T-helper 1 cell (primary cell): ENCODE results near the gene ZNF143.
A peak's percentile ranks its signal among the peaks of the same experiment; 100 is the strongest.
"Not testable (repeated sequence)": the region's sequence is repeated elsewhere in the genome, so short reads cannot be mapped to it uniquely, and the experiment has no call there.

Source experiments
- DNase-seq, 5 donors: peaks; one replicate each; pipeline ENCODE4 v3.0.0-alpha.2; 2012 to 2020

ZNF143 gene

DNA sequence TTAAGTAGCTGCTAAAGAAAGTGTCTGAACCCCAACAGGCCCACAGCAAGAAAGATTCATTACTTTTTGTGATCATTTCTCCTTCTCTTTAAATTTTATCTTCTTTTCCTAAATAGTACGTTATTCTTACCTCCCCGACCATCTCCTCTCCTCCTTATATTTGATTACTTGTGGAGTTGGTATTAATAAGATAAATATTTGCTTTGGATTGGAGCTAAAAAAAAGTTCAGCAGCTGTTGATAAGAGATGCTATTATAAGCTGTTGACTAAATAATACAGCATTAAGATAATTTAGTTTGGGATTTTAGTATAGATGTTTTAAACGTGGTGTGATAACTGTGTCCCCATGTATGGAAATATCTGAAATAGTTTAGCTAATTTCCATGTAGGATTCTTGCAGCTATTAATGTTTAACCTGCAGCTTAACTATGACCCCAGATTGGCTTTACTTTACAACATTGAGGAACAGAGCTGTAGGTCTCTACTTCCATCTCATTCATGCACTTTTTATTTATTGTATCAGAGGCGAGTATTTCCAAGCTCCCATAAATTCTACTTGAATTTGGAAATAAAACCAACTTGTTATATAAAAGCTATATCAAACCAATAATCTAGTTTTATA is 37.8 kb downstream of the ZNF143 start:
- no peak for DNase-seq

DNA sequence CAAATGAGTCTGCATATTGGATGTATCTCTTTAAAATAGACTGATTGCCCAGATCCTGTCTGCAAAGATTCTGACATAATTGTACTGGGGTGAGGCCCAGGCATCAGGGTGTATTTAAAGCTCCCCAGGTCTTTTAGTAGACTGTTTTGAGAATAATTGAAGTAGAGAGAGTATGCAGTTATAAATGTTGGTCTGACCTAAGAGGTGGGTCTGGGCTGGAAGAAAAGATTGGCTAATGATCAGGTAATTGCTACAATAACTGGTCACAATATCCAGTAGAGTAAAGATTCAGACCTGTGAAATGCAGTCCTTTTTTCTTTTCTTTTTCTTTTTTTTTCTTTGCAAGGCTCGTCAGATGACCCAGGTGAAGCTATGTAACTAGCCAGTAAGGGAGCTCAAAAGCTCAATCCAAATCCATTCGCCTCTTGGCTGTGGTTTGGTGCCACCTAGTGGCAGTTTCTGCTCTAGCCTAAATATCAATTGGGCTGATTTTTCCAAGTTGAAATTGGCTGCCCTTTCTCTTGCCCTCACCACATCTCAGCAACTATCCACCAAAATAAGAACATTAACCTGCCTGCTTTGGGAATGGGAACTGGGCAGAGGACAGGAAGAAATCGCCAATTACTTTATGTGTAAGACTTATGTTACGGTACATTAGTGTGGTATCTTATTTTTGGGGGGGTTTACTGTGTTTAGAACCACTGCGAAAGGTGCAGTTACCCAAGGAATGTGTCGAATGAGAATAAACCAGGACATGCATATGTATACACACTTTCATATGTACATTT is 45.9 kb downstream of the ZNF143 start:
- DNase-seq = peak; percentile 45 to 72 (median 56)

DNA sequence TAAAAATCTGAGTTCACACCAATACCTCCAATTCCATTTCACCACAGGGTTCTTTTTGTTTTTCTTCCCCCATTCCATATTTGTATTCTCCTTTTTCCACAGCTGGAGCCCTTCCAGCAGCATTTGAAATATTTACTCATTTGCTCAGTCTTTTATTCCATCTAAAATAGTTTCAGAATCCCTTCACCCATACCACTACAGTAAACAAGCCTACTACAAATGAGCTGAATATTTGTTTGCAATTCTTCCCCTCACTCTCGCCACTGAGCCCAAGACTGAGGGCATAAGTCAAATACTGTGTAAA is 46.4 kb downstream of the ZNF143 start:
- no peak for DNase-seq

DNA sequence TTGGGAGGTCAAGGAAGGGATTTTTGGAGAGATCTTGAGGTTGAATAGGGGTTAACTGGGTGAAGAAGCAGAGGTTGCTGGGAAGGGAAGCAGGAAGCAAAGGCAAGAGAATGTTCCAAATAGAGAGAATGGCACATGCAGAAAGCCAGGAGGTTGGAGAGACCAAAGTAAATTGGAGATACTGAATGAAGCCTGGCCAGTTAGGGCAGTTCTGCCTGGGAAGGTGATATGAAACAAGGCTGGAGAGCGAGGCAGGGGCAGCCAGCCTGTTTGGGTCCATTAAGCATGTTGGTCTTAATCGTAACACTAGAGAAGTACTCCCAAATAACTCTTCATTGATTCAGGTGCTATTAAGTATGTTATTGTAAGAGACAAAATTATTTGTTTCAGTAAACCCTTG is 48.2 kb downstream of the ZNF143 start:
- no peak for DNase-seq

DNA sequence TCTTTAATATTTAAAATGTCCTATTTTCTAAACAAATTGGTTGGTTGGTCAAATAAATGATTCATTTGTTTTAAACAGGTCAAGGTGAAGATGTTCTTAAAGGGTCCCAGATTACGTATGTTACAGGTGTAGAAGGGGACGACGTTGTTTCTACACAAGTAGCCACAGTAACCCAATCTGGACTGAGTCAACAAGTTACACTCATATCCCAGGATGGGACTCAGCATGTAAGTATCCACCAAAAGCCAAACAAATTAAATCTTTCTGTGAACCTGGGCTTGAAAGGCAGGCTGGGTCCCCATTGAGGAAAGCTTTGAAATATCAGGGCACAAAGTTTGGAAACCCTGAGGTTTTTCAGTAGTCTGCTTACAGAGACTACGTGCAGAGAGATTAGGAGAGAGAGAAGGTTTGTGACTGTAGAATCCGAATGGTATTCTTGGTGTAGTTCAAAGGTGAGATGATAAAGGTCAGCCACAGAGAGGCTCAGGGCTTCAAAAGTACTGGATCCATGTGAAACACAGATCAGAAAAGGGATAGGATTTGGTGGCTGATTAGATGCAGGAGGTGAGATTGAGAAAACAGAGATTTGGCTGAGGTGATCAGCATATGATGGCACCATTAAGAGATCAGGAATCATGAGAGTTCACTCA is 51.7 kb downstream of the ZNF143 start:
- no peak for DNase-seq

DNA sequence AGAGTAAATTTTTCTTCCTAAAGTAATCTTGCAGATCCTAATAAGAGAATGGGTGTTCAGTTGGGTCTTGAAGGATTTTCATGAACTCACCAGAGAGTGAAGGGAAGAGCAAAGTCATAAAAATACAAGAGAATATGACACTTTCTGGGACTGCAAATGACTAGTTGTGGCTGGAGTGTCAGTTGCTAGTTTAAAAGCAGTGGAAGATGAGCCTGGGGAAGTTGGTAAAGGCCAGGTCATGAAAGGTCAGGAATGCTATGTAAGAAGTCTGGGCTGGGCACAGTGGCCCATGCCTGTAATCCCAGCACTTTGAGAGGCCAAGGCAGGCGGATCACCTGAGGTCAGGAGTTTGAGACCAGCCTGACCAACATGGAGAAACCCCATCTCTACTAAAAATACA is 53.8 kb downstream of the ZNF143 start:
- not testable (repeated sequence) for DNase-seq

DNA sequence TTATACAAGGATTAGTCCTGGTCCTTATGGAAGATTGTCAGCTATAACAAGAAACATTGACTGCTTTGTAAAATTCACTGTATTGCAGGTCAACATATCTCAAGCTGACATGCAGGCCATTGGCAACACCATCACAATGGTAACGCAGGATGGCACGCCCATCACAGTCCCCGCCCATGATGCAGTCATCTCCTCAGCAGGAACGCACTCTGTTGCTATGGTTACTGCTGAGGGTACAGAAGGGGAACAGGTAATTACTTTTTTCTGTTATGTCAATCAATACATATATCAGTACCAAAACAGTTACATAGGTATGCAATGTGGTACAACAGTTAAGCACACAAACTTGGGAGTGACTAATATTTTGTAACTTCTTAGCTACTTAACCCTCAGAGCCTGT is 55.3 kb downstream of the ZNF143 start:
- no peak for DNase-seq

DNA sequence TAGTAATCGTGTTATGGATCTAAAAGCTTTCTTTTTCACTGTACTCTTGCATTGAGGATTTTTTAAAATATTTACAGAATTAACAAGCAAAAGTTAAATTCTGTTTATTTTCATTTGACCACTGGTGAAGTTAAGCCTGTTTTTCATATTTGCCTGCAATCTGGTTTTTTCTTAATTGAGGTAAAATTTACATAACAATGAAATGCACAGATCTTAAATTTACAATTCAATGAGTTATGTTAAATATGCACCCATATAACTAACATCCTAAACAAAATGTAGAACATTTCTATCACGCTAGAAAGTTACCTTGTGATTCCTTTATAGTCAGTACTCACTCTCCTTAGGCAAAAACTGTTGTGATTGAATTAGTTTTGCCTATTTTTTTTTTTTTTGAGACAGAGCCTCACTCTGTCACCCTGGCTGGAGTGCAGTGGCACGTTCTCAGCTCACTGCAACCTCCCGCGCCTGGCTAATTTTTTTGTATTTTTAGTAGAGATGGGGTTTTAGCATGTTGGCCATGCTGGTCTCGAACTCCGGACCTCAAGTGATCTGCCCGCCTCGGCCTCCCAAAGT is 58.1 kb downstream of the ZNF143 start:
- DNase-seq = no peak

DNA sequence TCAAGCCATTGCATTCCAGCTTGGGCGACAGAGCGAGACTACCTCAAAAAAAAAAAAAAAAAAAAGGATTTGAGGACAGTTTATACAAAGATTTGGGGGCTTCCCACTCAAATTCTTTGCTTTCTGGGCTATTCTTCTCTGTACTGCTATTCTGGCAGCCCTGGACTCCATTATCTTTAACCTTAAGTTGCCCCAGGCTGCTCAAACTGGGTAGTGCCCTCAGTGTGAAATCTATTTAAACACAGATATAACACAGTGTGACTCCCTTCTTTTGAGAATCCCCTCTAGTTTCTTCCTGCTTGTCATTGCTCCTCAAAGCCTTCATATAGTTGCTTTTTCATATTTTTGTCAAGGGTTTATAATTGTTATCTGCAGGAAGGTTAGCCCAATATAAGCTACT is 63.2 kb downstream of the ZNF143 start:
- no peak for DNase-seq

DNA sequence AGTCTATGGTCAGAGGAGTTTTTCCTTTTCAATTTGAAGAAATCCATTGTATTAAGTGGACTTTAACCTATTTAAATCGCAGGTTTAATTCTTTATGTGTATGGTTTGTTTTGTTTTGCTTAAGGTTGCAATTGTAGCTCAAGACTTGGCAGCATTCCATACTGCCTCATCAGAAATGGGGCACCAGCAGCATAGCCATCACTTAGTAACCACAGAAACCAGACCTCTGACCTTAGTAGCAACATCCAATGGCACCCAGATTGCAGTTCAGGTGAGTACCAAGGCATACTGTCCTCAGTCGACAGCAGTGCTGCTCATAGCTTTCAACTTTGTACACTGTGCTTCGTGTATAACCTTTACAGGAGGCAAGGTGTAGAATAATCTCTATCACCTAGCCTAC is 64.3 kb downstream of the ZNF143 start:
- no peak for DNase-seq

DNA sequence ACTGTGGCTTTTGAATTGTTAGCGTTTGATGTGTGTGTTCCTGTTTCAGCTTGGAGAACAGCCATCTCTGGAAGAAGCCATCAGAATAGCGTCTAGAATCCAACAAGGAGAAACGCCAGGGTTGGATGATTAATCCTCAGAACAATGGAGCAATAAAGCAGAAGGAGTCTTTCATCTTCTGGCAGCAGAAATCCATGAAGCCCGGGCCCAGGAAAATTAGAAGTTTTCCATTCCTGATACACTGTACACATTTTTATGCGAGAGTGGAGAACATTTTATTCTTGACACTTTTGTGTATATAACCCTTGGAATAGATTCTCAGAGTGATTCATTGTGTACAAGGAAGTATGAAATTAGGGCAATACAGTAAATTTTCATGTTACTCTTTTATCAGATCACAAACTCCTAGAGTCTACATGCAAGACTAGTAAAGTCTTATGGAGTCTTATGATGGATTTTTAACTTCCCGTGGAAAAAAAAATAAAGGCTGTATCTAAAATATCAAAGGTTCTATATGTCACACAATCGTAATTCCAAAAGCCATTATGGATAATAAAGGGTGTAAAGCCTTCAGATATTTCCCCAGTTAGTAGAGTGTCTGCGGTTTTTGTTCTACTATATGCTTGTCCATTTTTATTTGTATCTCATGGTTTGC is 66.8 kb downstream of the ZNF143 start:
- no peak for DNase-seq

DNA sequence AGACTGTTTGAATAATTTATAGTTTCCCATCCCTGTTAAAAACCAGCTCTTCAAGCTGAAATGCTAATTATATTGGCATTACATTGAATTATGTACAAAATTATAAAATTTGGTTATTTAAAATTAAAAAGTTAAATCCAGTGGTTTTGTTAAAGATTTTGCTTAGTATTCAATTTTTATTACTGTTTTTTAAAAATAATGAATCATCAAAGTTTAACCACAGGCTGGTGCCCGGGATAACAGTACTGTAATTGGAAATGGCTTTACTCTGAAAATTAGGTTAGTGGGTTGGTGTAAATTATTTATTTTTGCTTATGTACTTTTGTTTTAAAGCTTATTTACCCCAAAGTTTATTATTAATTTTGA is 67.3 kb downstream of the ZNF143 start:
- DNase-seq = no peak

DNA sequence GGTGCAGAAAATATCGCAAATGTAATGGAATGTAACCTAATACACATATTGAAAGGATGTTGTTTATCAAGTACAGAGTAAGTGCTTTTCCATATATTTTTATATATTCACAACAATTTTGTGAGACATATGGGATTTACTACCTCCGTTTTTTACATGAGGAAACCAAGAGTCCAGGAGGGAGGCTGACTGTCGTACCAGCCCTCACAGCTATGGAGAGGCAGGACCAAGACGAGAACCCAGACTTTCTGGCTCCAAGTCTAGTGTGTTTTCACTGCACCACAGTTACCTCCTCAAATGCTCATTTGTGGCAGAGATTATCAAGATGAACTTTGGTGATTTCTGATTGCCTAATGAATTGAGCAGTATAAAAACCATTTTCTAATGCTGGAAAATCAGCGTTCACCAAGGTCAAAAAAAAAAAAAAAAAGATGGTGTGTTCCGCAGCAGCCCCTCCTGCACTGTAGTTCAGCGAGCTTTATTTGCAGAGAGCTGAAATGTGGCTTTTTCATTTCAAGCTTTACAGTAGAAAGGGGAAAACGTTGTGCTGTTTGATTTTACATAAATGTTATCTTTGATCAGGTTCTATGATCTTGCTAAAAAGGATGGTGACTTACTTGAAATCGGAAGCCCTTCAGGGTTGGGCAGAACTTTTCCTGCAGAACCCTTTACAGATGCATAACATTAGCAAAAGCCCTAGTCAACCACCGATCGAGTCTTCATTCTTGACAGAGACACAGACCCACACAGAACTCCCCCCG is 67.9 kb downstream of the ZNF143 start:
- DNase-seq = no peak

DNA sequence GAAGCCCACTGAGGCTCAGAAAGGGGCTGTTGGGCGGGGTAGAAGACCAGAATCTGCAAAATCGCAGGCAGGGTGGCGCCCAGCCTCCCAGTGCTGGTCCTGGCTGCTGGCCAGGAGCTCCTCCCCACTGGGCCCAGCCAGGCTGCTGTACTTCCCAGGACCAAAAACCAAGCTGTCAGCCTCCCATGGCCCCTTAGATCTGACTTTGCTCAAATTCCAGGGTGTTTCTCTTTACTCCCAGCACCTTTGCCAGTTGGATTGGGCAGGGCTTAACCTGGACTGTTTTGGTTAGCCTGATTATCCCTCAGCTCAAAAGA is 68.5 kb downstream of the ZNF143 start:
- DNase-seq = no peak

DNA sequence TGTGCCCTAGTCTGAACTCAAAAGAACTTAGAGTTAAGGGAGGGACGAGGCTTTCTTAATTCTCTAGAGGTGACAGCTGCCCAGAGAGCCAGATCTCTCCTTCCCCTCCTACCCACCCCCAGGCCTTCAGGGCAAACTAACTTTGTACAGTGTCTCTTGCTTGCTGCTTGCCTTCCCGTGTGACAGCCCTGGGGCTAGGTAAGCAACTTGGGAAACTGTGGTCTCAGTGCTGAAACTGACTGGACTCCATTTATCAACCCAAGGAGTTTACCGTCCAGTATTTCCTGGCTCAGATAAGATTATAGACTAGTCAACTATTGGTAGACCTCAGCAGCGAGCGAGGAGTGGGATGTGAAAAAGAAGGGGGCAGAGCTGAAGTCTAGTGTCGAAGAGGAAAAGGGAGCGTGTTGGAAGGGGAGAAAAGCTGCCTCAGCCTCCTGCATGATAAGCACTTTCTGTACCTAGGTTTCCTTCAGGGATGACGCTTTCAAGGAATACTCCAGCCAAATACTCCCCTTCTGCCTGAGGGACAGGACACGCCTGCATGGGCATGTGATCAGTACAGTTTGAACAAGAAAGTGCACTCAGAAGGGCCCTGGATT is 69.3 kb downstream of the ZNF143 start:
- DNase-seq = no peak

DNA sequence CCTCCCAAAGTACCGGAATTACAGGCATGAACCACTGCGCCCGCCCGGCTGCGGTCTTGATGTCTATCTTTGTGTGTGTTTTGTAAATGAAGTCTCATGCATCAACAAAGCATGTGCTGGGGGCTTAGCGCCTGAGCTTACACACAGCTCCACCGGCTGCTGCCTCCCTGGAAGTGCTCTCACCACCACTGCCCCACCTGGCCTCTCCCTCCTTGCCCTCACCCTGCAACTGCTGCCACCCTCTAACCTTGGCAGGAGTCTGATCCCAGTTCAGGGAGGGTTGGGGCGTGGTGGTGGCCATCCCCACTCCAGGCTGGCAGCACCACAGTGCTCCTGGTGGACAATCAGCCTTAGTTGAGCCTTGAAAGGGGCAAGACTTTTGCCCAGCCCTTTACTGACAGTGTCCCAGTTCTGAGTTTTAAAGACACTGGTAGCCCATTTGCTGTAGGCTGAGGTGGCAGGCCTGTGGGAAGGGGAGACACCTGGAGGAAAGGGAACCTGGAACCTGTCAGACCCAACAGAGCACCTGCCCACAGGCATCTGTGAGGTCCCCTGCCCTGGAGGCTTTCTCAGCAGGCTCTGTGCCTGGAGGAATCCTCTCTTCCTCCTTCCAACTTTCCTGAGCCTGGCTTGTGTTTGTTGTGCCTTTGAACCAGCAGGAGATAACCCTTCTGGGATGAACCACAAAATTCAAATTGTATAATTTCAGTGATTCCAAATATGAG is 70.3 kb downstream of the ZNF143 start:
- DNase-seq = no peak

DNA sequence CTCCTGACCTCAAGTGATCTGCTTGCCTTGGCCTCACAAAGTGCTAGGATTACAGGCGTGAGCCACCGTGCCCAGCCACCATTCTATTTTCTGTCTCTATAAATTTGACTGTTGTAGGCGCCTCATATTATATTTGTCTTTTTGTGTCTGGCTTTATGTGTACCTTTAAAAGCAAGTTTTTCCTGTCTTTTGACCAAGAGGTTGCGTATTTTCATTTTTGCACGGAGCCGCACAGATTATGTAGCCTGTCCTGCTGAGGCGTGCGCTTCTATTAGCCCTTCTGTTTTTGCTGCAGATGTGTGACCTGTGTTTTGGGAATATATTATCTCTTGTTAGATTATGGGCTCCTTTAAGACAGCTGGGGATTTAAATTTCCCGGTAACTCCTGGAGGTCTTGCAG is 72.2 kb downstream of the ZNF143 start:
- DNase-seq = no peak

DNA sequence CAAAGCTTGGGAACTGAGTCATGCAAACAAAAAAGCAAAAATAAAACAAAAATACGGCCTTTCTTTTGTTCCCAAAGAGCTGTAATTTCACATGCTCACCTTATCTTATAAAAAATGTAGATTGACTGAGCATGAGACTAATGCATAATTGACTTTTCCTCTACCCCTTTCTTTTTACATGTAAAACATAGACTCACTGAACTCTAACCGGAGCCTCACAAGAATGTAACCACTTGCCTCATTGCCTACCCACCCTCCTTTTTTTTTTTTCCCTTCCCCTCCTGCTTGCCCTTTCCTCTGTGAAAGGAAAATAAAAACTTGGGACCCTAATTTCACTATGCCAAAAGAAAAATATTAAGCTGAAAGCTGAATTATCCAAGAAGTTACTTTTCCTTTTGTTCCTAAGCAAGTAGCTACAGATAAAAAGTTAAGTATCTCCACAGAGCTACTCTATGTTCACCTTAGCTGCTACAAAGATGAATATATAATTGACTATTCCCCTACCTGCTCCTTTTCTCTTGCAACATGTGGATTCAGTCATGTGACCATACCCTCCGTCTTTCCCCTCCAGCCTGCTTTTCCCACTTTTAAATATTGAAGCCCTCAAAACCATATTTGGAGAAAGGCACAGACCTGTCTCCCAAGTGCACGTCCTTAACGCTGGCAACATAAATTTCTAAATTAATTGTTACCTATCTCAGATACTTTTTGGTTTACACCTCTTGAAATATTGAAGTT is 73.1 kb downstream of the ZNF143 start:
- no peak for DNase-seq

DNA sequence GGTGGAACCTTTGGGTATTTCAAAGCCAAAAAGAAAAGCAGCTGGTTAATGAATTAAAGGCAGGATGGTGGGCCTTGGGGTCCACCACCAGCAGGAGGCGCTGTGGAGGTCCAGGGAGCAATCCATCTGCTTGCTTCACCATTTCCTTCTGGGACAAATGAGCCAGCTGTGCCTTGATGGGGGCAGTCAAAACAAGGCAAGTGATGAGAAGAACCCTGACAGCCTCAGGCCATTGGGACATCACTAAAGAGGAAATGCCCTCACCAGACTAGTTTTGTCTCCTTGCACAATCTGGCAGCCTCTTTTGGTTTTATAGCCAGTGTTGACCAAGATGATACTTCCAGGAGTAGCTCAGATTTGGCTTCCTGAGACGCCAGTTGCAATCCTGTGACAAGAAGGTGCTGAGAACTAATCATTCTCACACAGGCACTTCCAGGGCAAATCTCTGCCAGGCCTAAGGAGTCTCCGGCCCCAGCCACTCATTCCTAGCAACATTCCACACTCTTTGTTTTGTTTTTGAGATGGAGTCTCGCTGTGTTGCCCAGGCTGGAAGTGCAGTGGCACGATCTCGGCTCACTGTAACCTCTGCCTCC is 74.5 kb downstream of the ZNF143 start:
- DNase-seq = peak; percentile 50 to 73 (median 66)

DNA sequence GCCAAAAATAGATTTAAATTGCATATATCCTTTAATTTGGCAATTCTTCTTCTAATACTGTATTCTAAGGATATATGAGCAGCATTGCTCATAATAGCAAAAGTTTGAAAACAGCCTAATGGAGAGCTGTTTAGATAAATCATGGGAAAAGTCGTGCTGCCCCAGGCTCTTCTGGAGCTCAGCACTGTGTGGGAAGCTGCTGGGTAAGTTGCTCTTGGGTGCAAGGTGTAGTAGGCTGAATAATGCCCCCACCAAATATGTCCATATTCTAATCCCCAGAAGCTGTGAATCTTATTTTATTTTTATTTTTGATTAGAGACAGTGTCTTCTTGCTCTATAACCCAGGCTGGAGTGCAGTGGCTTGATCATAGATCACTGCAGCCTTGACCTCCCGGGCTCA is 77.7 kb downstream of the ZNF143 start:
- DNase-seq = no peak

DNA sequence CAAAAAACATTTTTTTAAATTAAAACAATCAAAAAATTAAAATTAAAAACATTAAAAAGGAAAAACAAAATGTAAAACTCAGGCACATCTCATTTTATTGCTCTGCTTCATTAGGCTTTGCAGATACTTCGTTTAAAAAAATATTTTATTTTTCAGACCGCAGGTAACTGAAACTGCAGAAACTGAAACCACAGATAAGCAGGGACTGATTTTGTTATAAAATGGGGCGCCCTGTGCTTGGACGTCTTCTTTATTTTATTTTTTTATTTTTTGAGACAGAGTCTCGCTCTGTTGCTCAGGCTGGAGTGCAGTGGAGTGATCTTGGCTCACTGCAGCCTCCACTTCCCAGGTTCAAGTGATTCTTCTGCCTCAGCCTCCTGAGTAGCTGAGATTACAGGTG is 88.4 kb downstream of the ZNF143 start:
- not testable (repeated sequence) for DNase-seq
